GM10266 (cell line): ENCODE data around the gene CLASP2.

Experiments
- DNase-seq: peaks from one replicate; pipeline ENCODE4 v3.0.0; 2012; ENCODE audit errors: extremely low spot score
- CTCF ChIP-seq: IDR thresholded peaks from 2 replicates; pipeline ENCODE4 v1.5.1; 2012; ENCODE audit warnings: mild to moderate bottlenecking, low read depth; ENCODE audit not compliant: control insufficient read depth, insufficient read depth; ENCODE audit errors: missing control alignments

Gene CLASP2

DNA sequence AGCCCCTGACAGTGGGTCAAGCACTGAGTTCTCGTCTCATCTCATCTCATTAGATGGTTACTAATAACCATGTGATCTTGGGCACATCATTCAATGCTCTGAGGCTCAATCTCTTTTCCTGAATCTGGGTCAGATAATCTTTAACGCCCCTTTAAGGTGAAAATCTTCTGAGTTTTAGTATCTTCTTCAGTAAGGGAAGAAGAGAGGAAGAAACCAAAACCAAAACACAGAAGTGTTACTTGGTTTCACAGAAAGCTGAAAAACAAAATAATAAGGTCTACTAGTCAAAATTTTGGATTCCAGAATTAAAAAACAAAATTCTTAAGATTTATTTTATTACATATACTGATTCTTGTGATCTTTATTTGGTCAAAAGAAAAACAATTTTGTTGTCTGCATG is 78.2 kb downstream of the CLASP2 start:
- DNase-seq = no peak
- no peak for TF ChIP-seq CTCF

GRCh38 chr3:33637482-33637881 is 80.6 kb downstream of the CLASP2 start:
- no peak for TF ChIP-seq CTCF
- DNase-seq = no peak

DNA sequence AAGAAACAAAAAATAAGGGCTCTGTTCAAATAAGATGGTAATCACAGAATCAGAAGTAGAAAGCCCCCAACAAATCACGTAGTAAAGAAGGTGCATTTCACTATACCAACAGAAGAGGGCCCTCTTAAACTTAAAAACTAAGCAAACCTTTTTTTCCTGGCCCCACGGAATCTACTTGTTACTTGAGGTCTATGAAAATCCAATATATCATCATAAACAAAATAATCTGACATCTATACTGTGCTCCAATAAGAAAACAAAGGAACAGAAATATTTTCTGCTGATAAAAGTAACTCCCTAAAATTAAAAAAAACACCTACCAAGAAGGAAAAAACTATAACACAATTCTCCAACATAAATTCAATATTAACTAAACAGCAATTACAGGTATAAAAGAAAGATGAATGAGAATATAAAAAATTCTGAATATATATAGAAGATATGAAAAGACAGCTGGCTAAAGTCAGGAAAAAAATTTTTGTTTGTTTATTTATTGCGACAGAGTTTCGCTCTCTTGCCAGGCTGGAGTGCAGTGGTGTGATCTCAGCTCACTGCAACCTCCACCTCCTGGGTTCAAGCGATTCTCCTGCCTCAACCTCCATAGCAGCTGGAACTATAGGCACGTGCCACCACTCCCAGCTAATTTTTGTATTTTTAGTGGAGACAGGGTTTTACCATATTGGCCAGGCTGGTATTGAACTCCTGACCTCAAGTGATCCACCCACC is 81.8 kb downstream of the CLASP2 start:
- TF ChIP-seq CTCF = peak; percentile 38
- peak; percentile 17 for DNase-seq

DNA sequence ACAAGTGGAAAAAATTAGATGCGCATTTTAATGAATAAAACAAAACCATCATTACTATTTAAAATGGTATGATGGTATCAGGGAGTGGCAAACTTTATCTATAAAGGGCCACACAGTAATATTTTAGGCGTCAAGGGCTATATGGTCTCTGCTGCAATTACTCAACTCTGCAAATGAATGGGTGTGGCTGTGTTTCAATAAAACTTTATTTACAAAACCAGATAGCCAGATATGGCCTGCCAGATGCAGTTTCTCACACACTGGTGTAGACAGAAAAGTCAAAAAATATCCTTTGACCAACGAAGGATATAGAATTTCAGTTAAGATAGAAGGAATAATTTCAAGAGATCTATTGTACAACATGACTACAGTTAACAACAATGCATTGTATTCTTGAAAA is 83.8 kb downstream of the CLASP2 start:
- DNase-seq = no peak
- no peak for TF ChIP-seq CTCF

DNA sequence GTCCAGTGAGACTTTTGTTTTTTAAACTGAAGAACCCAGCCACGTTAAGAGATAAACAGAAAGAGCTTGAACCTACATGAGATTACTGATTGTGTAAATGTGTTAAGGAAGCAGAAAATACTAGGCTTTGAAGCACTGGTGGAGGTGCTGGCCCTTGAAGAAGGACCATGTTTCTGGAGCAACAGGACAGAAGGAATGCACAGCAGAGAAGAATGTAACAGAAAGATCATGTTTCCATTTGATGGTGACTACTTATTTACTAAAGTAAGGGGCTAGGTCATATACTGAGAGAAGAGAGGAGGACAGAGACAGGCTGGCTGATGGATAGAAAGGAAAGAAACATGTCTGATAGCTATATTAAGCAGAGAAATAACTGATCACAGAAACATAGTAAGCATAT is 88.8 kb downstream of the CLASP2 start:
- DNase-seq = no peak
- no peak for TF ChIP-seq CTCF

DNA sequence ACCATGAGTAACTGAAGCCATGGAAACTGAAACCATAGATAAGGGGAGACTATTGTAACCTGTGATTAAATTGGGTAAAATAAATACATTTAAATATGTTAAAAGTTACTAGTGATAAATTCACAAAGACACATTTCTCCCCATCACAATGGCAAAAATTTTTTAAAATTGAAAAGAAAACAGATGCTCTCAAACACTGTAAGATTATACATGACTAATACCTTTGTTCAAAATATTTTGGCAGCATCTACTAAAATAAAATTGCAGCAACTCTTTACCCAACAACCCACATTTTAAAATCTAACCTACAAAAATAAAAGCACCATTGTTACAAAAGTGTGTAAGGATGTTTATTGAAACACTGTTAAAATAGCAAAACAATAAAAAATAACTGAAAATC is 93.3 kb downstream of the CLASP2 start:
- no peak for DNase-seq
- no peak for TF ChIP-seq CTCF

DNA sequence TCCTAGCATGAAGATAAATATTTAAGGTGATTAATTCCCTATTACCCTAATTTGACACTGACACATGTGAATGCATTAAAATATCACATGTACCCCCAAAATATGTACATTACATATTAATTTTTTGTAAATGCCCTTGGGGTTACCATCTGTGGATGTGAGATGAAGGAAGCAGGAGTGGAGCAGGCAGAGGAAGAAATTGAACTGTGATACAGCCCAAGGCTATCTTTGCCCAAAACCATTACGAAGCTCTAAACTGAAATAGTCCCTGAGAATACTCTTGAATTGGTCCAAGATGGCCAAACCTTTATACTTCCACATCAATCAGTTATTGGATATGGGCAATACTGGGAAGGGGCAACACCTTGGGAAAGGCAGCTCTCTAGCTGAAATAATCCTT is 105.0 kb downstream of the CLASP2 start:
- no peak for DNase-seq
- no peak for TF ChIP-seq CTCF
